NCI-H460 (cell line): Measurements from ENCODE around the gene VAMP4. TPM values are rescaled to one million over a fixed set of nuclear protein-coding genes. Genes with fewer than 3 reads are reported as not detected.
"Not testable (repeated sequence)": the region's sequence is repeated elsewhere in the genome, so short reads cannot be mapped to it uniquely, and the experiment has no call there.

Experiments
- DNase-seq: peaks from one replicate; pipeline ENCODE4 v3.0.0-alpha.2; 2016; ENCODE audit warnings: low read depth; ENCODE audit errors: extremely low read depth
- total RNA-seq: library from RNA; depleted of rRNA; stranded (reverse); fragments of >200 nt; shearing (Covaris generic); gene quantifications from 2 replicates; pipeline ENCODE4 v1.2.3, GENCODE V29; 2014

Gene VAMP4
- total RNA-seq, 1 experiment from 2014 or later, result 10.0 TPM

DNA sequence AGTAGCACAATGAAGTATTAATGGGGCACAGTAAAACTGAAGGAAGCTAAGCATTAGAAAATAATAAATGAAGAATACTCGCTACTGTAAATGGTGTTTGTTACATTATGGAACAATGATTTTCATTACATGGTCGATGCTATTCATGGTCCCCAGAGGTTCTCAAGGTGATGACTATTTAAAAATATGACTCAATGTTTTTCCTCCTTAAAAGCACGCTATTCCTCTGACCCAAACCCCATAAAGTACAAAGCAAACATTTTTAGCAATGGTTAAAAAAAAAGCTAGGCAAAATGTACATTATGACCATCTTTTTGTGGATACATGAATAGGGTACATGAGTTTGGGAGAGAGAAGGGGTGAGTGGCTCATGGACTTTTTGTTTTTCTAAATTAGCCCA is 34.3 kb downstream of the VAMP4 start:
- DNase-seq, result no peak

DNA sequence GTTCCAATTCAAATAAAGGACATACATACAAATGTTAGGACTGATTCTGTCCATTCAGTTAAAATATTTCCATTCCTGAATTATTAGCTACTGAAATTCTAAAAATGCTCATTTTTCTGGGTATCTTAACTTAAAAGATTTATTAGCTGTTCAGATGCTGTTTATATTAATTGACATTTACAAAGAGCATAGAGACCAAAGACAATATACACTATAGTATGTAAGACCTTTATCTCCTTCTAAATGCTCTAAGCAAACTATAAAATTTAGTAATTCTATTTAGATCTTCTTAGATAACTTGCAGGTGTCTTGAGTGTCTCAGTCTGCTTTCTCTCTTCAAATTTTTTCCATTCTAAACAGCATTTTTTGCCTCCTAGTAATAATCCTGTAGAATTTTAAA is 39.3 kb downstream of the VAMP4 start:
- DNase-seq, result no peak

DNA sequence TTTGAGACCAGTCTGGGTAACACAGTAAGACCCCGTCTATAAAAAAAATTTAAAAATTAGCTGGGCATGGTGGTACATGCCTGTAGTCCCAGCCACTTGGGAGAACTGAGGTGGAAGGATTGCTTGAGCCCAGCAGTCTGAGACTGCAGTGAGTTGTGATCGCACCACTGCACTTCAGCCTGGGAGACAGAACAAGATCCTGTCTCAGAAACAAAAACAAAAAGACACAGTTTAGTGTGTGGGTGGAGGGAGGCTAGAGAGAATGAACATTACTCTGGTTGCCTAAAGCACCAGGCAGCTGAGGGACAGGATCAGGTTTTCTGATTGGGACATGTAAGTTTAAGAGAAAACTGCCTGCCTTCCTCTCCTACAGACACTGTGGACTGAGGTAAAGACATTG is 42.3 kb downstream of the VAMP4 start:
- no peak for DNase-seq

DNA sequence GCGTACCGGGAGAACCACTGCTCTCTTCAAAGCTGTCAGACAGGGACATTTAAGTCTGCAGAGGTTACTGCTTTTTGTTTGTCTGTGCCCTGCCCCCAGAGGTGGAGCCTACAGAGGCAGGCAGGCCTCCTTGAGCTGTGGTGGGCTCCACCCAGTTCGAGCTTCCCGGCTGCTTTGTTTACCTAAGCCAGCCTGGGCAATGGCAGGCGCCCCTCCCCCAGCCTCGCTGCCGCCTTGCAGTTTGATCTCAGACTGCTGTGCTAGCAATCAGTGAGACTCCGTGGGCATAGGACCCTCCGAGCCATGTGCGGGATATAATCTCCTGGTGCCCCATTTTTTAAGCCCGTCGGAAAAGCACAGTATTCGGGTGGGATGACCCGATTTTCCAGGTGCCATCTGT is 46.1 kb downstream of the VAMP4 start:
- DNase-seq, result not testable (repeated sequence)

DNA sequence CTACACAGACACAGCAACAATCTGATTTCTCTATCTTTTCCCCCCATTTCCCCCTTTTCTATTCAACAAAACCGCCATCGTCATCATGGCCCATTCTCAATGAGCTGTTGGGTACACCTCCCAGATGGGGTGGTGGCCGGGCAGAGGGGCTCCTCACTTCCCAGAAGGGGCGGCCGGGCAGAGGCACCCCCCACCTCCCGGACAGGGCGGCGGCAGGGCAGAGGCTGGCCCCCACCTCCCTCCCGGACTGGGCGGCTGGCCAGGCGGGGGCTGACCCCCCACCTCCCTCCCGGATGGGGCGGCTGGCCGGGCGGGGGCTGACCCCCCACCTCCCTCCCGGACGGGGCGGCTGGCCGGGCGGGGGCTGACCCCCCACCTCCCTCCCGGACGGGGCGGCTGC is 48.3 kb downstream of the VAMP4 start:
- not testable (repeated sequence) for DNase-seq

DNA sequence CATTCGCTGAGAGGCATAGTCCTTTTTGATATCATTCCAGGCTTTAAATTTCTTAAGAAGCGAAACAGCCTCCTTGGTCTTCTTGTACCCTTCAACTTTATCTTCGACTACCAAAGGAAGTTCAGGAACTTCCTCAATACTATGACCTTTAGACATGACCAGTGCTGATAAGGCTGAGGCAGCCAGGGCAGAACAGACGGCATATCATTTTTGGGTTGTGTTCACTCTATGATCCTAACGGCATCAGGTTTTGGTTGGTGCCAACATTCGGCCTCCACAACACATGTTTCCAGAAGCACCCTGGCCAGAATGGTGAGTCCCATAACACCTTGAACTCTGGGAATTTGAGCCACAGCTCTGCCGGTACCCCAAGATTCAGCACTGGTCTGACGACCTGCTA is 58.0 kb downstream of the VAMP4 start:
- no peak for DNase-seq

- DNase-seq, result no peak
Observed at GRCh38 chr1:171680339-171680738, 61.5 kb downstream of the VAMP4 start.

DNA sequence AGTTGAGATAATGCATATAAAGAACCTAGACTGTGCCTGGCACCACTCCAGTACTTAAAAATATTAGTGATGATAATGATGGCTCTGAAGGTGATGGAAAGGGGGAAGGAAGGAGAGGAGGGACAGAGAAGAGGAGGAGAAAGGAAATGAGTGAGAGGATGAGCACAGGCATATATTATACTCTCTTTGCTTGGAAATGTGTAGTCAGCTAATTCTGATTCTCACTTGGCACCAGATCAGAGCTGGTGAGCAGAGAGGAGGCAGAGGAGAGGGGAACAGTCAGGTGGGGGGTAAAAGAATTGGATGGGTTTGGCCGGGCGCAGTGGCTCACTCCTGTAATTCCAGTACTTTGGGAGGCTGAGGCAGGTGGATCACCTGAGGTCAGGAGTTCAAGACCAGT is 65.0 kb downstream of the VAMP4 start:
- DNase-seq, result no peak

DNA sequence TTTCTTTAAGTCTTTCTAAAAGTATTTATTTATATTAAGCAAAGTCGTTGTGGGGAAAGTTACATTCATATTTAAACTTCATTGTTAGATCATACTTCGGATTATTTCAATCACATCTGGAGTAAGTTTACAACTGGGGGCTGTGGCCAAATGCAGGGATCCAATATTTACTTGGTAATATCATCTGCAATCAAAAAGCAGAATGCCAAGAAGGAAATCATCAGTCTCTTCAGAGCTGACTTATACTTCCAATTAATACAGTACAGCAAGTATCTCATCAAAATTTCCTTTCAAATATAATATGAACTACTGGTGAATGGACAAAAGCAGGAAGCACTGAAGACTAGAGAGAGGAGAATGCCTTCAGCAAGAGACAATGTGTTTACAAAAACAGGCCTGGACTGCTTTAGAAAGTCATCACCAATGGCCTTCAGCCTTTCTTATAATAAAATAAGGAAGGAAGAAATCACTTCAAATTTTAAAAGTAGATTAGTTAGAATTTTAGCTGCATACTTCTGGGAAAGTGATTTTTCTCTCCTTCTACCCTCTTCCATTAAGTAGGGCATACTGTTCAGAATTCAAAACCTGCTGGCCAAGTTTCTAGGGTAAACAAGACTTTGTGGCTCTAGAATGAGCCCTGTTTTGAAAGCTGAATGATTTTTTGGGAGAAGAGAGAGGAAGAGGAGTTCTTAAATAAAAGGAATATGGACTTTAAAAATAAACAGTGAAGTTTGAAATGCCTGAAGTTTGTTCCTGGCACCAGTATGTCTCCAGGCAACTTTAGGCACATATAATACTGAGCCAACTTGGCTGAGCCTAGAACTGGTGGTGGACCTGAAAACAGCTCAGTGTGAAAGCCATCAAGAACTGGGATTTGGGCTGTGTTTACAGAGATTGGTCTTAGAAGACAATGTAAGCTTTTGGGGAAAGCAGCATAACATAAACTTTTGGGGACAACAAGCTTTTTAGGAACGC is 67.1 kb downstream of the VAMP4 start:
- no peak for DNase-seq

GRCh38 chr1:171670739-171671138 is 71.1 kb downstream of the VAMP4 start:
- DNase-seq, result no peak

GRCh38 chr1:171668372-171668771 is 73.5 kb downstream of the VAMP4 start:
- DNase-seq, result no peak

DNA sequence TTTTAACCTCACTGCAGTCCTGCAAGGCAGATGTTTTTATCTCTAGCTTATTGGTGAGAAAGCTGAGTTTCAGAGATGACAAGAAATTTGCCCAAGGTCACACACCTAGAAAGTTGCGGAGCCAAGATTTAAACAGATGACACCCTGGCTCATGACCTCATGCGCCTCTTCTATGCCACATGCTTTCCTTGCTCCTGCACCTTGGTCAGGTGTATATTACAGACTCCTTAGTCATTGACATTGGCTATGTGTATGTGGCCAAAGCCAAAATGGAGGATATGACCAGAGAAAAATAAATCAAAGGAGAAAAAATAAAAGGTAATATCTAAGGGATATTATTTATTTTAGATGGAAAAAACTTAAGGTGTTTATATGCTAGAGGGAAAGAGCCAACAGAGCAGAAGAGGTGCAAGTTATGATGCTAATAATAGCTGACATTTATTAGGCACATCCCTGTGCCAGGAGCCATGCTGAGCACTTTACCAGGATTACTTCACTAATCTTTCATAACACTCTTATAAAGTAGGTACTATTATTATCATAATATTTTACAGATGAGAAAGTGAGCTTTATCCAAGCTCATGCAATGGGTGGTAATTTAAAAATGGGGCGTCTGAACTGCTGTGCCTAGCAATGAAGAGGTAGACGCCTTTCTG is 75.6 kb downstream of the VAMP4 start:
- DNase-seq, result no peak

- no peak for DNase-seq
Observed at GRCh38 chr1:171664976-171665375, 76.9 kb downstream of the VAMP4 start.

DNA sequence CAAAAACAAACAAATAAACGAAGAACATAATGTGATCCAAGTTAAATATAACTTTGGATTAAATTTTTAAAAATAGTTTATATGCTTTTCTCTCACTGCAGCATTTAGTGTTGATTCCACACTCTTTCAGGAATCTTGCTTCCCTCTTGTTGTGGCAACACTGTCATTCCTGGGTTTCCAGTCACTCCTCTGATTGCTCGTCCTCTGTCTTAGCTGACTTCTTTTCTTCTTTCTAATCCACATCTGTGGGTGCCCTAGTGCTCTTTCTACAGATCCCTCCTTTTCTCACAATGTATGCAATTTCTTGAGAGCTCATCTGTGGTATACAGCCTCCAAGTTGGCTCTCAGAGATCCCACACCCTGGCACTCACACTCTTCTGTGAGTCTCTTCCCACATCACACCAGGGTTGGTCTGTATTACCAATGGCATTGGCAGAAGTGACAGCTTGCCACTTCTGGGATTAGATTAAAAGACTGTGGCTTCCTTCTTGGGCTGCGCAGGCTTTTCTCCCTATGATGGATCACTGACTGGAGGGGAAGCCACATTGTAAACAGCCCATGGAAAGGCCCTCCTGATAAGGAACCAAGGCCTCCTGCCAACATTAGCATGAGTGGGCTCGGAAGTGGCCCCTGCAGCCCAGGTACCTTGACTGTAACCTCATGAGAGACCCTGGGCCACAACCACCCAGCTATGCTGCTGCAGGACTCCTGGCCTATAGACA is 77.8 kb downstream of the VAMP4 start:
- no peak for DNase-seq

GRCh38 chr1:171663036-171663853 is 78.6 kb downstream of the VAMP4 start:
- no peak for DNase-seq

GRCh38 chr1:171661076-171661650 is 80.7 kb downstream of the VAMP4 start:
- no peak for DNase-seq

- DNase-seq, result not testable (repeated sequence)
Observed at GRCh38 chr1:171656206-171656605, 85.7 kb downstream of the VAMP4 start.

GRCh38 chr1:171655746-171656116 is 86.1 kb downstream of the VAMP4 start:
- no peak for DNase-seq

DNA sequence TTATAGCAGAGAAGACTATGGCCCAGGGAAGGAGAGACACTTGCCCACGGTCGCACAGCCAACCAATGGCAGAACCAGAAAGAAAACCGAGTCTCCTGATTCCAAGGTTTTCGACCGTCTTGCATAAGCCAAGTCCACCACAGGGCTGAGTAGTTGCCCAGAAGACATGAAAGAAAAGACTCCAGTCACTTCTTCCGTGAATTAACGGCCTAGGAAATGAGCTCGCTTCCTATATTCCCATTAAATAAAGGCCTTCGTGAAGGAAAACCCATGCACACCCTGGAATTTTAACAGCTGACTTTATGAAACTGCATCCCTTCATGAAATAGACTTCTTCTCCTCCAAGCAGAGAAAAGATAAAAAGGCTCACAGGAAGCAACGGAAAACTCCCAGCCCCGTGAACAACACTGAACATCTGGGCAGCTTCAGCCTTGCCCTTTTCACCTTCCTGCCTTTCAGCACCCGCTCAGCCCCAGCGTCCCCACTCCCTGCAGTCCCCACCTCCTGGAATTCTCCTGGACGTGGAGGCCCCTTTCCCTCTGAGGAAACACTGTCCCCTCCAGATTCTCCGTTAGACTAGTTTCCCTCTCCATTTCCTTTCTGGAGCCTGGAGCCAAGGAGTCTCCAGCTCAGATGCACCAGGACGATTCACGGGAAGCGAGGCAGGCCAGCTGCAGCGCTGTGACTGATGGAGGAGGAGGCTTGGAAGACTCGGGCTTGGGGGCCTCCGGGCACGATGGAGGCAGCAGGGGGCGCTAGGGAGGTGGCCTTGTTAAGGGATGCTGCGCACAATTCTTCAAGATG is 86.7 kb downstream of the VAMP4 start:
- DNase-seq, result peak; percentile 29
